Peyer's patch (tissue), 4 donors: ENCODE results near the gene SYNC. TPM values are rescaled to one million over a fixed set of nuclear protein-coding genes. Genes with fewer than 3 reads are reported as not detected.
"Not testable (repeated sequence)": the region's sequence is repeated elsewhere in the genome, so short reads cannot be mapped to it uniquely, and the experiment has no call there.

ENCODE experiments used
- DNase-seq, 3 donors: peaks; one replicate each; pipeline ENCODE4 v3.0.0-alpha.2; 2017 to 2019
- H3K27ac ChIP-seq, 4 donors: fragments of 200-600 bp; sonication (generic); one replicate each; pipeline ENCODE4 v1.5.1; 2016 to 2019
- H3K27me3 ChIP-seq, 2 donors: fragments of 200-600 bp; sonication (generic); one replicate each; pipeline ENCODE4 v1.5.1; 2019
- H3K36me3 ChIP-seq, 3 donors: fragments of 200-600 bp; sonication (generic); one replicate each; pipeline ENCODE4 v1.5.1; 2016 to 2019
- H3K4me1 ChIP-seq, 4 donors: fragments of 200-600 bp; sonication (generic); one replicate each; pipeline ENCODE4 v1.5.1; 2016 to 2019
- H3K4me3 ChIP-seq, 4 donors: fragments of 200-600 bp; sonication (generic); 1 replicate in 3 of 4; 2 replicates in 1 of 4; pipeline ENCODE4 v1.5.1; 2016 to 2019; ENCODE audit warnings: mild to moderate bottlenecking in 1 of 4
- H3K9me3 ChIP-seq, 4 donors: fragments of 200-600 bp; sonication (generic); one replicate each; pipeline ENCODE4 v1.5.1; 2016 to 2019; ENCODE audit warnings: mild to moderate bottlenecking in 1 of 4
- POLR2A ChIP-seq, 2 donors: fragments of 450-650 bp; IDR thresholded peaks; one replicate each; pipeline ENCODE4 v1.5.1; 2017; ENCODE audit warnings: antibody characterized with exemption in 2 of 2, mild to moderate bottlenecking in 2 of 2, moderate library complexity in 2 of 2
- small RNA-seq, 2 donors: library from RNA; depleted of rRNA; stranded (forward); fragments of <200 nt; gene quantifications; one replicate each; pipeline ENCODE3, GENCODE V24; 2016
- total RNA-seq, 4 donors: library from RNA; depleted of rRNA; stranded (reverse); fragments of >200 nt; gene quantifications; one replicate each; pipeline ENCODE4 v1.1.0, GENCODE V29; 2016
- TF ChIP-seq, protein P1 (sequence below), 6 experiments: fragments of 450-650 bp in 4 of 6; fragments of 200-600 bp in 2 of 6; sonication (generic) in 1 of 6; IDR thresholded peaks; one replicate each; pipeline ENCODE4 v1.5.1; 2017 to 2019; ENCODE audit warnings: antibody characterized with exemption in 6 of 6, mild to moderate bottlenecking in 3 of 6, moderate library complexity in 1 of 6

Gene SYNC
- total RNA-seq, 4 donors from 2014 or later: 8.3 to 19.8 (median 9.2) TPM

DNA sequence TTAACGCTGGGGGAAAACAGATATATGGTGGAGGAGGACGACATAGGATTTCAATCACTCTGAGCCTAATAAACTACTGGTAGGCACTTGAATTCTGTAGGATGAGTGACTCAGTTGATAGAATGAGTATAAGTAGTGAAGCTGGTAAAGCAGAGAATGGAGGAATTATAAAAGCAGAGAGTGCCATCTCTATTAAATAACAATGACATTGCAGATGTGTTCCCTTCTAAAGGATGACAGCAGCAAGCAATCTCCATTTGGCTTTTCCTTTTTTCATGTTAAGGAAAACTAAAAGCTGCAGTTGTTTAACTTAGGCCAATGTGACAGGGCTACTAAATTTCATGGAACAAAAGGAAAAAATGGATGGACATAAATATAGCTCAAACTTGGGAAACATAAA lies 69.7 kb downstream of the SYNC start:
- Histone ChIP-seq H3K27me3 (no peaks in the 10 kb centered on the region), H3K36me3 (peaks cover 0 to 38% (median 0%) of the 10 kb centered on the region in 3 donors), H3K27ac (no peak overlapping the region), H3K4me3 (no peak overlapping the region), H3K9me3 (no peaks in the 10 kb centered on the region), H3K4me1 (no peaks in the 10 kb centered on the region)
- no peak for TF ChIP-seq POLR2A (IDR thresholded peaks at IDR 0.05)
- TF ChIP-seq, protein P1, sequence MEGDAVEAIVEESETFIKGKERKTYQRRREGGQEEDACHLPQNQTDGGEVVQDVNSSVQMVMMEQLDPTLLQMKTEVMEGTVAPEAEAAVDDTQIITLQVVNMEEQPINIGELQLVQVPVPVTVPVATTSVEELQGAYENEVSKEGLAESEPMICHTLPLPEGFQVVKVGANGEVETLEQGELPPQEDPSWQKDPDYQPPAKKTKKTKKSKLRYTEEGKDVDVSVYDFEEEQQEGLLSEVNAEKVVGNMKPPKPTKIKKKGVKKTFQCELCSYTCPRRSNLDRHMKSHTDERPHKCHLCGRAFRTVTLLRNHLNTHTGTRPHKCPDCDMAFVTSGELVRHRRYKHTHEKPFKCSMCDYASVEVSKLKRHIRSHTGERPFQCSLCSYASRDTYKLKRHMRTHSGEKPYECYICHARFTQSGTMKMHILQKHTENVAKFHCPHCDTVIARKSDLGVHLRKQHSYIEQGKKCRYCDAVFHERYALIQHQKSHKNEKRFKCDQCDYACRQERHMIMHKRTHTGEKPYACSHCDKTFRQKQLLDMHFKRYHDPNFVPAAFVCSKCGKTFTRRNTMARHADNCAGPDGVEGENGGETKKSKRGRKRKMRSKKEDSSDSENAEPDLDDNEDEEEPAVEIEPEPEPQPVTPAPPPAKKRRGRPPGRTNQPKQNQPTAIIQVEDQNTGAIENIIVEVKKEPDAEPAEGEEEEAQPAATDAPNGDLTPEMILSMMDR (IDR thresholded peaks at IDR 0.05): no peak
- DNase-seq: no peak

DNA sequence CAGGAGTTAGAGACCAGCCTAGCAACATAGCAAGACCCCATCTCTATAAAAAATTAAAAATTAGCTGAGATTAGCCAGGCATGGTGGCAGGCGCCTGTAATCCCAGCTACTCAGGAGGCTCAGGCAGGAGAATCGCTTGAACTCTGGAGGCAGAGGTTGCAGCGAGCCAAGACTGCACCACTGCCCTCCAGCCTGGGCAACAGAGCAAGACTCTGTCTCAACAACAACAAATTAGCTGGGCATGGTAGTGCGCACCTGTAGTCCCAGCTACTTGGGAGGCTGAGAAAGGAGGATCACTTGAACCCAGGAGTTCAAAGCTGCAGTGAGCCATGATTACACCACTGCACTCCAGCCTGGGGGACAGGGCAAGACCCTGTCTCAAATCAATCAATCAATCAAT lies 72.4 kb downstream of the SYNC start:
- H3K9me3 ChIP-seq, DNase-seq, H3K4me3 ChIP-seq, H3K27me3 ChIP-seq, H3K27ac ChIP-seq, H3K4me1 ChIP-seq: not testable (repeated sequence)
- H3K36me3 ChIP-seq: peaks cover 0 to 53% (median 0%) of the 10 kb centered on the region in 3 donors

Small RNA genes lying within 50 kb of the gene (small RNA-seq; reads per million reads assigned to genes)
- gene RF00019: 0 reads per million in 2 donors

Other genes with a start within 250 kb of the SYNC start
- under 1 TPM in 2 of 4 donors, not detected in 2; 0.13 to 0.19 TPM for gene ZBTB8B, start 237.7 kb downstream of the SYNC start, total RNA-seq
- gene ZBTB8A, start 163.3 kb downstream of the SYNC start, total RNA-seq: 1 to 10 TPM; 2.3 to 5.8 (median 4.7) TPM
- gene ZBTB8OS, start 52.2 kb downstream of the SYNC start, total RNA-seq: 10 to 100 TPM; 34.7 to 56.2 (median 44.1) TPM
- gene RBBP4, start 51.6 kb downstream of the SYNC start, total RNA-seq: 100 to 1,000 TPM in 3 of 4 donors, 10 to 100 TPM in 1; 72.1 to 172 (median 109) TPM
- 10 to 100 TPM; 29.6 to 93.3 (median 50.4) TPM for gene YARS1, start 114.6 kb upstream of the SYNC start, total RNA-seq
- gene S100PBP, start 114.9 kb upstream of the SYNC start, total RNA-seq: 100 to 1,000 TPM in 1 of 4 donors, 10 to 100 TPM in 3; 44.3 to 178 (median 58.1) TPM
- 1 to 10 TPM in 1 of 4 donors, not detected in 3; 1.8 TPM for gene FNDC5, start 168.1 kb upstream of the SYNC start, total RNA-seq
- under 1 TPM in 1 of 4 donors, not detected in 3; 0.53 TPM for gene HPCA, start 183.7 kb upstream of the SYNC start, total RNA-seq
- 100 to 1,000 TPM; 228 to 892 (median 538) TPM for gene TMEM54, start 198.6 kb upstream of the SYNC start, total RNA-seq